Prostate gland (tissue), 2 donors: Measurements from ENCODE around the gene TBC1D9B. TPM values are rescaled to one million over a fixed set of nuclear protein-coding genes. Genes with fewer than 3 reads are reported as not detected.

Experiments used
- DNase-seq: peaks from one replicate; pipeline ENCODE4 v3.0.0-alpha.2; 2019; ENCODE audit warnings: low spot score
- H3K27ac ChIP-seq, 2 donors: fragments of 200-600 bp; sonication (generic); 2 replicates each; pipeline ENCODE4 v1.5.1; 2017 to 2019
- H3K27me3 ChIP-seq: fragments of 200-600 bp; sonication (generic); replicated peaks from 2 replicates; pipeline ENCODE4 v1.5.1; 2019; ENCODE audit not compliant: insufficient read depth
- H3K36me3 ChIP-seq, 2 donors: fragments of 200-600 bp; sonication (generic); 1 replicate in 1 of 2; 2 replicates in 1 of 2; pipeline versions ENCODE4 v1.5.1 to v1.8.1; 2017 to 2019
- H3K4me1 ChIP-seq: fragments of 200-600 bp; sonication (generic); replicated peaks from 2 replicates; pipeline ENCODE4 v1.5.1; 2019
- H3K4me3 ChIP-seq, 2 donors: fragments of 200-600 bp; sonication (generic); 2 replicates each; pipeline ENCODE4 v1.5.1; 2017 to 2019
- H3K9me3 ChIP-seq: fragments of 200-600 bp; sonication (generic); 2 replicates; pipeline ENCODE4 v1.5.1; 2017
- POLR2A ChIP-seq: fragments of 450-650 bp; IDR thresholded peaks from one replicate; pipeline ENCODE4 v1.6.1; 2016; ENCODE audit warnings: antibody characterized with exemption, mild to moderate bottlenecking
- POLR2AphosphoS5 ChIP-seq: sonication (generic); formaldehyde crosslinking; IDR thresholded peaks from one replicate; pipeline ENCODE4 v1.6.1; 2017; ENCODE audit warnings: antibody characterized with exemption
- WGBS: methylation state at CpG from one replicate; pipeline ENCODE4 v1.1.5; 2018; 5-methylcytosine and 5-hydroxymethylcytosine counted together
- intact Hi-C: fragments of 100-400 bp; cut with DNase I; formaldehyde crosslinking; loops from one replicate; pipeline ENCODE4 v1.14.2; 2022
- total RNA-seq, 2 donors: library from RNA; depleted of rRNA; stranded (reverse); fragments of >200 nt; gene quantifications; one replicate each; pipeline ENCODE4 v1.1.0, GENCODE V29; 2016
- TF ChIP-seq, protein P1 (sequence below), 4 experiments: fragments of 200-600 bp in 2 of 4; fragments of 450-650 bp in 2 of 4; sonication (generic) in 2 of 4; IDR thresholded peaks; 1 replicate in 3 of 4; 2 replicates in 1 of 4; pipeline ENCODE4 v1.5.1; 2016 to 2019; ENCODE audit warnings: antibody characterized with exemption in 4 of 4, mild to moderate bottlenecking in 2 of 4, moderate library complexity in 2 of 4

TBC1D9B gene
- total RNA-seq, 2 donors from 2014 or later, result 64.1 to 163 TPM

DNA sequence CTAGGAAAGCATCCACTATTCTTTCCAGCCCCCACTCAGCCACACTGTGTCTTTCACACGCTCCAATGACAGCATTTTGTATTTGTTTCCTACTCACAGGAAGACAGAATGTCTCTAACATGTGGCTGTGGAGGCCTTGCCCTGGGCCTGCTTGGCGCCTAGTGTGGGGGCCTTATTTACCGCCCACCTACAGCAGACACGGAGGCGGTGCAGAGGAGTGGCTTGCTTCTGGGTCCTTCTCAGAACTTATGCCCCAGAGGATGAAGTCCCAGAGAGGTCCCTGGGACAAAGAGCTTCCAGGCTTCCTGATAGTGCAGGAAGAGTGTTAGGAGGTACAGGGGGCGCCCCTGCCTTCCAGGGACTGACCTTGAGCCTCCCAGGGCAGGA lies 40.6 kb downstream of the TBC1D9B start:
- Histone ChIP-seq H3K4me1 (no peaks in the 10 kb centered on the region), H3K9me3 (no peaks in the 10 kb centered on the region), H3K27me3 (no peaks in the 10 kb centered on the region), H3K4me3 (no peak overlapping the region), H3K27ac (no peak overlapping the region), H3K36me3 (peaks cover under 1 to 10% of the 10 kb centered on the region in 2 donors)
- TF ChIP-seq POLR2AphosphoS5 (no peak), POLR2A (no peak)
- TF ChIP-seq, protein P1, sequence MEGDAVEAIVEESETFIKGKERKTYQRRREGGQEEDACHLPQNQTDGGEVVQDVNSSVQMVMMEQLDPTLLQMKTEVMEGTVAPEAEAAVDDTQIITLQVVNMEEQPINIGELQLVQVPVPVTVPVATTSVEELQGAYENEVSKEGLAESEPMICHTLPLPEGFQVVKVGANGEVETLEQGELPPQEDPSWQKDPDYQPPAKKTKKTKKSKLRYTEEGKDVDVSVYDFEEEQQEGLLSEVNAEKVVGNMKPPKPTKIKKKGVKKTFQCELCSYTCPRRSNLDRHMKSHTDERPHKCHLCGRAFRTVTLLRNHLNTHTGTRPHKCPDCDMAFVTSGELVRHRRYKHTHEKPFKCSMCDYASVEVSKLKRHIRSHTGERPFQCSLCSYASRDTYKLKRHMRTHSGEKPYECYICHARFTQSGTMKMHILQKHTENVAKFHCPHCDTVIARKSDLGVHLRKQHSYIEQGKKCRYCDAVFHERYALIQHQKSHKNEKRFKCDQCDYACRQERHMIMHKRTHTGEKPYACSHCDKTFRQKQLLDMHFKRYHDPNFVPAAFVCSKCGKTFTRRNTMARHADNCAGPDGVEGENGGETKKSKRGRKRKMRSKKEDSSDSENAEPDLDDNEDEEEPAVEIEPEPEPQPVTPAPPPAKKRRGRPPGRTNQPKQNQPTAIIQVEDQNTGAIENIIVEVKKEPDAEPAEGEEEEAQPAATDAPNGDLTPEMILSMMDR (IDR thresholded peaks at IDR 0.05), result no peak
- WGBS, result 92% methylated on average over 6 of the region's 6 CpGs
- intact Hi-C loops, result no loop called here
- no peak for DNase-seq

DNA sequence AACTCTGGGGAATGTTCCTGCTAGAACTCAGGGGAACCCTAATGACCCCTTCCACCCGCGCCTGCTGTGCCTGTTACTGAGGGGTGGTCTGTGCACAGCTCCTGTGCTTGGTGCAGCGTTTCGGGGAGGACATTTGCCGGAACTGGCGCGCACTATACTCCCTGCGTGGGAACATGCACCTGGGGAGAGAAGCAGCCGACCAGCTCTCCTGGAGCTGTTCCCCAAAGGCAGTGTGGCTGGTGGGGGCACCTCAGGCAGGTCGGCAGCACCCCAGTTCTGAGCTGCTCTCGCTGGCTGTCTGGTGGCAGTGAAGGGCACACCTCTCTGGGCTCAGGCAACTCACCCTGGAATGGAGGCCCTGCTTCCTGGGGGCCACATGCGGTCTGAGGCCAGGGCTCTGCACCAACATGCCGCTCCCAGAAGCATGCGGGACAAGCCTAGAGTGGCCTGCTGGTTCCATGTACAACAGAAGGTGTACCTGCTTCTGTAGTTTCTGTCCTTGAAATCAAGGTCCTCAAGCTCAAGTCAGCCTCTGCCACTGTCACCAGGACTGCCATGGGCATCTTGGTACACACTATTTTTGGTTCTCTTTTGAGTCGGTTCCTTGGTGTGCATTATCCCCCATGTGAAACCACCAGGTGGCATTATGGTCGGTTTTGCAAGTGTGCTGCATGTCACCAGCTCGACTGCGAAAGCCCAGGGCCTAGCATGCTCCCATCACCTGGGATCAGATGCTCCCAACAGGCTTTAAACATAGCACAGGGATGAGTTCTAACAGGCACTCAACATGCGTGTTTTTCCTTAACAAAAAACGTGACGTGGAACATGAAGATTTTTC lies 41.2 kb downstream of the TBC1D9B start:
- intact Hi-C loops, result no loop called here
- no peak for TF ChIP-seq POLR2A
- TF ChIP-seq, protein P1 (IDR thresholded peaks at IDR 0.05), result peak in 1 of 4 experiments; percentile 22

DNA sequence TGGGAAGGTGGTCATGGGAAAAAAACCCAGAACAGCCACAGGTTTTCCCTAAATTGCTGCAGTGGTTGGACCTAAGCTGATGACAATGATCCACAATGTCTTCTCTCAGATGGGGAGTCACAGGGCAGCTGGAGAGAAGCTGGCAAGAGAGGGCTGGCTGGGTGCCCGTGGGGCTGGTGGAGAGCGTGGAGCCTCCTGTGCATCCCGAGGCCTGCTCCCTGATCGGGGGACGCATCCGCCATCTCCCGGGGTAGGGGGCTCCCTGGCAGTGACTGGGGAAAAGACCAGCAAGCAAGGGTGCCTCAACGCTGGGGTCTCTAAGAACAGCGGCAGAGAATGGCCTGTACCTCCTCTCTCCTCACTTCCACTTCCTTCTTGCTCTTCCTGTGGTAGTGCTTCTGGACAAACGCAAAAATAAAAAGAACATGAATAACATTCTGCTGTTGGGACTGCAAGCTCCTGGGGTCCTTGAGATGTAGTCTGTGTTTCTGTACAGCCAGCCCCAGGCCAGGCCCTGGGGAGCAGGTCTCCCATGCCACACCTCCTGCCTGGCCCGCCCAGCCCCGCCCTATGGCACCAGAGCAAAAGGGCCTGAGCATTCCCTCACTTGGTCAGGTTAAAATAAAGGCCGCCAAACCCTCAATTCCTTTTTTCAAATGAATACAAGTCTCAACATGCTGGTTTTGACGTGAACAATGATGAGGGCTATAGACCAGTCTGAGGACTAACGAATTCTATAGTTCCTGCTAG lies 42.0 kb downstream of the TBC1D9B start:
- TF ChIP-seq, protein P1 (IDR thresholded peaks at IDR 0.05), result no peak
- TF ChIP-seq POLR2AphosphoS5 (no peak), POLR2A (no peak)
- no peaks in the 10 kb centered on the region for H3K27me3 ChIP-seq
- no peak overlapping the region for H3K4me3 ChIP-seq
- no peak for DNase-seq
- H3K4me1 ChIP-seq, result no peaks in the 10 kb centered on the region
- H3K9me3 ChIP-seq, result no peaks in the 10 kb centered on the region
- peaks cover 0 to 10% of the 10 kb centered on the region in 2 donors for H3K36me3 ChIP-seq
- WGBS, result 78% methylated on average over 15 of the region's 15 CpGs
- H3K27ac ChIP-seq, result no peak overlapping the region
- intact Hi-C loops, result no loop called here

More for the DNA sequence above, 41.2 kb downstream of the TBC1D9B start:
- Histone ChIP-seq H3K4me1 (no peaks in the 10 kb centered on the region), H3K4me3 (no peak overlapping the region), H3K9me3 (no peaks in the 10 kb centered on the region), H3K36me3 (peaks cover 0 to 10% of the 10 kb centered on the region in 2 donors), H3K27ac (no peak overlapping the region), H3K27me3 (no peaks in the 10 kb centered on the region)
- WGBS, result 73% methylated on average over 21 of the region's 21 CpGs
- no peak for DNase-seq

DNA sequence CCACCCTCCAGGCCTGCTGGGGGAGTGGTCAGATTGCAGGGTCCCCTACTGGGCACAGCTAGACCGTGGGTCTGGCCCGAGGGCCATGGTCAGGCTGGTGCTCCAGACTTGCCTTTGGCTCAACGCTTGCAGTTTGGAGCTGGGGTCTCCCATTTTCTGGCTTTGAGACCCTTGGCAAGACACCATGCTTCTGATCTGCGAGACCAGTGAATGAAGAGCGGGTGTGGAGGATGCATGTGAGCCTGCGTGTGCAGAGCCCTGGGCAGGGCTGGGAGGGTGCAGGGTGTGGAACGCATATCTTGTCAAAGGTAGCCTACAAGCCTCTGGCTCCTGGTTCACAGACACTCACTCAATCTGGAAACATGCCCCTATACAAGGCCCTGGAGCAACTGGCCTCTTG lies 43.0 kb downstream of the TBC1D9B start:
- DNase-seq, result no peak
- 95% methylated on average over 7 of the region's 7 CpGs for WGBS
- intact Hi-C loops, result no loop called here
- Histone ChIP-seq H3K4me3 (no peak overlapping the region), H3K36me3 (peaks cover 0 to 7% of the 10 kb centered on the region in 2 donors), H3K27ac (no peak overlapping the region), H3K4me1 (no peaks in the 10 kb centered on the region), H3K27me3 (no peaks in the 10 kb centered on the region), H3K9me3 (no peaks in the 10 kb centered on the region)
- no peak for TF ChIP-seq POLR2A
- TF ChIP-seq, protein P1 (IDR thresholded peaks at IDR 0.05), result no peak
- no peak for TF ChIP-seq POLR2AphosphoS5
